Measurements from ENCODE around the gene ALDH7A1. TPM values are rescaled to one million over a fixed set of nuclear protein-coding genes. Genes with fewer than 3 reads are reported as not detected.

Gene ALDH7A1
- polyA plus RNA-seq, 3 donors, result 141 to 180 (median 150) TPM

GRCh38 chr5:126544087-126544740 lies 50.8 kb downstream of the ALDH7A1 start:
- no peak for DNase-seq (ENCODE audit: extremely low read depth in 1 of 11, low read depth in 9 of 11, low spot score in 4 of 11)

- no peak for DNase-seq (ENCODE audit: extremely low read depth in 1 of 11, low read depth in 9 of 11, low spot score in 4 of 11)
These were observed 51.4 kb downstream of the ALDH7A1 start for GRCh38 chr5:126543660-126544059.

GRCh38 chr5:126543009-126543408 lies 52.0 kb downstream of the ALDH7A1 start:
- DNase-seq (ENCODE audit: extremely low read depth in 1 of 11, low read depth in 9 of 11, low spot score in 4 of 11), result no peak

- no peak for DNase-seq (ENCODE audit: extremely low read depth in 1 of 11, low read depth in 9 of 11, low spot score in 4 of 11)
These were observed 52.6 kb downstream of the ALDH7A1 start for GRCh38 chr5:126542441-126542840.

- no peak for DNase-seq (ENCODE audit: extremely low read depth in 1 of 11, low read depth in 9 of 11, low spot score in 4 of 11)
These were observed 54.4 kb downstream of the ALDH7A1 start for GRCh38 chr5:126540631-126541030.

GRCh38 chr5:126538579-126538978 lies 56.4 kb downstream of the ALDH7A1 start:
- DNase-seq (ENCODE audit: extremely low read depth in 1 of 11, low read depth in 9 of 11, low spot score in 4 of 11), result no peak

GRCh38 chr5:126536874-126537273 lies 58.1 kb downstream of the ALDH7A1 start:
- DNase-seq (ENCODE audit: extremely low read depth in 1 of 11, low read depth in 9 of 11, low spot score in 4 of 11), result no peak

GRCh38 chr5:126535856-126536545 lies 59.0 kb downstream of the ALDH7A1 start:
- DNase-seq (ENCODE audit: extremely low read depth in 1 of 11, low read depth in 9 of 11, low spot score in 4 of 11), result no peak

- no peak for DNase-seq (ENCODE audit: extremely low read depth in 1 of 11, low read depth in 9 of 11, low spot score in 4 of 11)
These were observed 60.5 kb downstream of the ALDH7A1 start for GRCh38 chr5:126534553-126534952.

- peak in 2 of 11 donors; percentile 23 to 41 for DNase-seq (ENCODE audit: extremely low read depth in 1 of 11, low read depth in 9 of 11, low spot score in 4 of 11)
These were observed 63.4 kb downstream of the ALDH7A1 start for GRCh38 chr5:126531543-126532120.

GRCh38 chr5:126527892-126528291 lies 67.1 kb downstream of the ALDH7A1 start:
- no peak for DNase-seq (ENCODE audit: extremely low read depth in 1 of 11, low read depth in 9 of 11, low spot score in 4 of 11)

- DNase-seq (ENCODE audit: extremely low read depth in 1 of 11, low read depth in 9 of 11, low spot score in 4 of 11), result no peak
These were observed 67.9 kb downstream of the ALDH7A1 start for GRCh38 chr5:126527158-126527557.

GRCh38 chr5:126526493-126526892 lies 68.5 kb downstream of the ALDH7A1 start:
- no peak for DNase-seq (ENCODE audit: extremely low read depth in 1 of 11, low read depth in 9 of 11, low spot score in 4 of 11)

GRCh38 chr5:126525630-126526245 lies 69.3 kb downstream of the ALDH7A1 start:
- DNase-seq (ENCODE audit: extremely low read depth in 1 of 11, low read depth in 9 of 11, low spot score in 4 of 11), result no peak

GRCh38 chr5:126523818-126524510 lies 71.1 kb downstream of the ALDH7A1 start:
- no peak for DNase-seq (ENCODE audit: extremely low read depth in 1 of 11, low read depth in 9 of 11, low spot score in 4 of 11)

GRCh38 chr5:126521130-126521529 lies 73.9 kb downstream of the ALDH7A1 start:
- DNase-seq (ENCODE audit: extremely low read depth in 1 of 11, low read depth in 9 of 11, low spot score in 4 of 11), result no peak

GRCh38 chr5:126520593-126520953 lies 74.4 kb downstream of the ALDH7A1 start:
- no peak for DNase-seq (ENCODE audit: extremely low read depth in 1 of 11, low read depth in 9 of 11, low spot score in 4 of 11)

- peak in 1 of 11 donors; percentile 34 for DNase-seq (ENCODE audit: extremely low read depth in 1 of 11, low read depth in 9 of 11, low spot score in 4 of 11)
These were observed 75.1 kb downstream of the ALDH7A1 start for GRCh38 chr5:126519637-126520592.

Data from renal cortex interstitium (tissue), 11 donors.